CD4-positive, alpha-beta T cell (primary cell): ENCODE results near the gene MPIG6B. TPM values are rescaled to one million over a fixed set of nuclear protein-coding genes. Genes with fewer than 3 reads are reported as not detected.

Source experiments
- ATAC-seq: fragments of 200-7000 bp; cut with Tn5 transposase; one replicate; pipeline ENCODE4 v1.10.0; 2022; ENCODE audit warnings: mild to moderate bottlenecking; ENCODE audit not compliant: poor library complexity
- CTCF ChIA-PET: fragments of 350-600 bp; sonication (Branson Sonifier 250); formaldehyde crosslinking; loops from one replicate; lab custom pipeline; 2021; ENCODE audit warnings: antibody characterized with exemption, inconsistent platforms; lab: Charles Lee
- POLR2A ChIA-PET: fragments of 350-600 bp; sonication (Branson Sonifier 250); formaldehyde crosslinking; loops from one replicate; lab custom pipeline; 2021; ENCODE audit warnings: antibody characterized with exemption, inconsistent platforms; lab: Charles Lee
- DNase-seq, 14 experiments: peaks; one replicate each; pipeline ENCODE4 v3.0.0-alpha.2; 2013 to 2020; ENCODE audit warnings: mixed read lengths in 2 of 14
- H3K27ac ChIP-seq, 2 donors: one replicate each; pipeline versions ENCODE4 v1.5.1 to v1.7.0; 2013; ENCODE audit warnings: low read length in 2 of 2, low read depth in 1 of 2, mild to moderate bottlenecking in 1 of 2
- H3K27me3 ChIP-seq, 2 experiments: 1 replicate in 1 of 2; 2 replicates in 1 of 2; pipeline versions ENCODE4 v1.6.1 to v1.7.0; 2013; ENCODE audit warnings: low read length in 2 of 2, control low read depth in 1 of 2, mild to moderate bottlenecking in 1 of 2, moderate library complexity in 1 of 2; ENCODE audit not compliant: insufficient read depth in 2 of 2, control insufficient read depth in 1 of 2
- H3K36me3 ChIP-seq: one replicate; pipeline ENCODE4 v1.6.1; 2013; ENCODE audit warnings: low read length, control low read depth; ENCODE audit not compliant: insufficient read depth
- H3K4me1 ChIP-seq: one replicate; pipeline ENCODE4 v1.6.1; 2013; ENCODE audit warnings: low read length, control low read depth; ENCODE audit not compliant: insufficient read depth
- H3K4me3 ChIP-seq: one replicate; pipeline ENCODE4 v1.5.1; 2013; ENCODE audit warnings: mild to moderate bottlenecking, low read length, moderate library complexity
- H3K9me3 ChIP-seq, 2 experiments: 1 replicate in 1 of 2; 2 replicates in 1 of 2; pipeline versions ENCODE4 v1.6.1 to v1.7.0; 2013; ENCODE audit warnings: low read length in 2 of 2, mild to moderate bottlenecking in 2 of 2, control low read depth in 1 of 2, moderate library complexity in 1 of 2; ENCODE audit not compliant: control insufficient read depth in 1 of 2, insufficient read depth in 1 of 2
- H3K27ac Mint-ChIP-seq: one replicate; pipeline ENCODE4 v1.8.0; 2020; ENCODE audit warnings: mixed read lengths
- H3K27me3 Mint-ChIP-seq: one replicate; pipeline ENCODE4 v1.8.0; 2021; ENCODE audit warnings: mixed read lengths
- H3K36me3 Mint-ChIP-seq: one replicate; pipeline ENCODE4 v1.8.0; 2021; ENCODE audit warnings: low read depth, mixed read lengths
- H3K4me1 Mint-ChIP-seq: one replicate; pipeline ENCODE4 v1.8.0; 2021; ENCODE audit warnings: low read depth, mixed read lengths
- H3K4me3 Mint-ChIP-seq: one replicate; pipeline ENCODE4 v1.8.0; 2020; ENCODE audit warnings: mild to moderate bottlenecking, mixed read lengths
- H3K9me3 Mint-ChIP-seq: one replicate; pipeline ENCODE4 v1.8.0; 2020; ENCODE audit warnings: mixed read lengths
- CTCF ChIP-seq: fragments of 200-600 bp; IDR thresholded peaks from one replicate; pipeline ENCODE4 v1.8.0; 2022; ENCODE audit warnings: antibody characterized with exemption, mild to moderate bottlenecking
- intact Hi-C, 2 experiments: fragments of 100-400 bp; cut with DNase I in 1 of 2; cut with micrococcal nuclease in 1 of 2; formaldehyde crosslinking; loops; one replicate each; pipeline versions ENCODE4 v1.15.1 to v1.9.0; 2023 to 2025; cut with DNase I, micrococcal nuclease
- polyA plus RNA-seq, 2 donors: library from polyadenylated mRNA; unstranded; fragments of 120-200 nt; gene quantifications; one replicate each; pipeline ENCODE4 v1.2.1, GENCODE V29; 2013
- total RNA-seq, 174 experiments: library from RNA in 2 of 174; stranded (reverse) in 2 of 174; gene quantifications; one replicate each; pipeline ENCODE4 v1.2.3 and lab custom pipeline; 2021 to 2026

The MPIG6B gene
- total RNA-seq (under 1 TPM; 0.11 to 0.17 TPM), total RNA-seq (lab: John Stamatoyannopoulos, UW) (0 to 0.48 (median 0.05) reads per million in 172 experiments)
- 0.83 TPM for polyA plus RNA-seq (2013, experiment 1 of 2)
- 1.9 TPM for polyA plus RNA-seq (2013, experiment 2 of 2)

GRCh38 chr6:31723245-31723979 is at the start of gene MPIG6B:
Gene MPIG6B, plus strand, starts transcription at chr6:31723373. Its CDS starts 11 bp downstream, at chr6:31723384.
- POLR2A ChIA-PET, result interaction anchor here (1.4 kb wide), 1 partner anchor 20 kb away, joined by 4 read pairs; the partner anchor contains the start of gene ABHD16A
- H3K27ac ChIP-seq, result no peak within 1 kb of the TSS

GRCh38 chr6:31676322-31676903 is 46.8 kb upstream of the MPIG6B start:
- no peaks in the 10 kb centered on the region for H3K27me3 Mint-ChIP-seq
- H3K4me3 Mint-ChIP-seq, result no peak overlapping the region
- no peaks in the 10 kb centered on the region for H3K27me3 ChIP-seq
- no peak for DNase-seq
- no peaks in the 10 kb centered on the region for H3K9me3 Mint-ChIP-seq
- H3K27ac ChIP-seq, result no peak overlapping the region
- no peak overlapping the region for H3K27ac Mint-ChIP-seq
- peaks cover 16% of the 10 kb centered on the region for H3K4me1 Mint-ChIP-seq
- no peak for ATAC-seq
- peaks cover 15% of the 10 kb centered on the region for H3K4me1 ChIP-seq
- H3K36me3 ChIP-seq, result peaks cover 19% of the 10 kb centered on the region
- no peak for TF ChIP-seq CTCF
- POLR2A ChIA-PET, result no interaction called here
- H3K36me3 Mint-ChIP-seq, result peaks cover 37% of the 10 kb centered on the region
- H3K9me3 ChIP-seq, result no peaks in the 10 kb centered on the region
- CTCF ChIA-PET, result no interaction called here
- intact Hi-C loops, result no loop called here
- no peak overlapping the region for H3K4me3 ChIP-seq

More at GRCh38 chr6:31723245-31723979, at the start of gene MPIG6B:
- intact Hi-C loops, result no loop called here
- ATAC-seq (no peak), DNase-seq (no peak)
- Mint-ChIP-seq H3K36me3 (peaks cover 6% of the 10 kb centered on the region), H3K27me3 (no peaks in the 10 kb centered on the region), H3K4me1 (peaks cover 26% of the 10 kb centered on the region), H3K27ac (no peak within 1 kb of the TSS), H3K9me3 (no peaks in the 10 kb centered on the region), H3K4me3 (no peak within 1 kb of the TSS)
- Histone ChIP-seq H3K27me3 (no peaks in the 10 kb centered on the region), H3K36me3 (no peaks in the 10 kb centered on the region), H3K4me1 (peaks cover 31% of the 10 kb centered on the region), H3K9me3 (no peaks in the 10 kb centered on the region), H3K4me3 (no peak within 1 kb of the TSS)
- CTCF ChIA-PET, result no interaction called here
- no peak for TF ChIP-seq CTCF

GRCh38 chr6:31676904-31677303 is 46.3 kb upstream of the MPIG6B start:
- no peaks in the 10 kb centered on the region for H3K9me3 Mint-ChIP-seq
- POLR2A ChIA-PET, result no interaction called here
- DNase-seq (no peak), ATAC-seq (no peak)
- H3K36me3 ChIP-seq, result peaks cover 14% of the 10 kb centered on the region
- no peaks in the 10 kb centered on the region for H3K27me3 ChIP-seq
- no peak for TF ChIP-seq CTCF
- intact Hi-C loops, result no loop called here
- CTCF ChIA-PET, result no interaction called here
- no peaks in the 10 kb centered on the region for H3K9me3 ChIP-seq
- no peaks in the 10 kb centered on the region for H3K27me3 Mint-ChIP-seq
- H3K4me1 Mint-ChIP-seq, result peaks cover 19% of the 10 kb centered on the region
- peaks cover 19% of the 10 kb centered on the region for H3K4me1 ChIP-seq
- no peak overlapping the region for H3K27ac Mint-ChIP-seq
- no peak overlapping the region for H3K4me3 Mint-ChIP-seq
- H3K4me3 ChIP-seq, result no peak overlapping the region
- no peak overlapping the region for H3K27ac ChIP-seq
- peaks cover 32% of the 10 kb centered on the region for H3K36me3 Mint-ChIP-seq
